K562 (cell line): Measurements from ENCODE around the gene TEKT2. TPM values are rescaled to one million over a fixed set of nuclear protein-coding genes. Genes with fewer than 3 reads are reported as not detected.

Source experiments
- ATF6 ChIP-seq: sonication (generic); formaldehyde crosslinking; IDR thresholded peaks from 2 replicates; pipeline ENCODE4 v1.4.0; 2020; ENCODE audit warnings: mild to moderate bottlenecking, missing genetic modification reagents
- CEBPB ChIP-seq: fragments of 450-650 bp; IDR thresholded peaks from 2 replicates; pipeline ENCODE4 v1.6.1; 2016; ENCODE audit warnings: missing genetic modification characterization, missing compliant biosample characterization
- CREB1 ChIP-seq, 2 experiments: sonication (generic) in 1 of 2; formaldehyde crosslinking in 1 of 2; IDR thresholded peaks; 2 replicates each; pipeline versions ENCODE4 v1.6.1 to v1.8.0; 2012 to 2022; ENCODE audit warnings: inconsistent platforms in 1 of 2, mild to moderate bottlenecking in 1 of 2, missing genetic modification reagents in 1 of 2, moderate library complexity in 1 of 2
- ETS2 ChIP-seq: IDR thresholded peaks from 2 replicates; pipeline ENCODE4 v1.6.1; 2016; ENCODE audit warnings: borderline replicate concordance, missing genetic modification characterization, mild to moderate bottlenecking, moderate library complexity, missing compliant biosample characterization; ENCODE audit not compliant: poor library complexity, severe bottlenecking
- HEY1 ChIP-seq: fragments of 250-450 bp; sonication (Bioruptor Pico); IDR thresholded peaks from 2 replicates; pipeline ENCODE4 v1.5.0; 2020; ENCODE audit warnings: mild to moderate bottlenecking, moderate library complexity, borderline replicate concordance
- HLTF ChIP-seq: fragments of 450-650 bp; IDR thresholded peaks from 2 replicates; pipeline ENCODE4 v1.6.1; 2016
- HOXB6 ChIP-seq: fragments of 250-450 bp; sonication (Bioruptor Pico); IDR thresholded peaks from 2 replicates; pipeline ENCODE4 v1.5.1; 2022; ENCODE audit warnings: mild to moderate bottlenecking, borderline replicate concordance
- IRF2 ChIP-seq: sonication (generic); formaldehyde crosslinking; IDR thresholded peaks from 2 replicates; pipeline ENCODE4 v1.8.1; 2022; ENCODE audit warnings: mild to moderate bottlenecking, missing genetic modification reagents
- MXI1 ChIP-seq: IDR thresholded peaks from 2 replicates; pipeline ENCODE4 v1.6.1; 2011; ENCODE audit warnings: low read depth, mild to moderate bottlenecking, improper control_type of control experiment, low read length
- NCOR1 ChIP-seq: fragments of 450-650 bp; IDR thresholded peaks from 2 replicates; pipeline ENCODE4 v1.6.1; 2016; ENCODE audit warnings: mild to moderate bottlenecking, moderate library complexity
- YY1 ChIP-seq, 3 experiments: IDR thresholded peaks; 2 replicates each; pipeline ENCODE4 v1.6.1; 2011; ENCODE audit warnings: low read length in 2 of 3, mild to moderate bottlenecking in 2 of 3, moderate library complexity in 2 of 3, borderline replicate concordance in 1 of 3, control low read depth in 1 of 3, low read depth in 1 of 3; ENCODE audit not compliant: insufficient read depth in 3 of 3, insufficient replicate concordance in 2 of 3, control insufficient read depth in 1 of 3, insufficient read length in 1 of 3; ENCODE audit errors: extremely low read depth in 1 of 3
- ZNF12 ChIP-seq: sonication (generic); formaldehyde crosslinking; IDR thresholded peaks from 2 replicates; pipeline ENCODE4 v1.4.0; 2020; ENCODE audit warnings: mild to moderate bottlenecking, missing genetic modification reagents
- ZNF121 ChIP-seq: sonication (generic); formaldehyde crosslinking; conservative IDR thresholded peaks from 2 replicates; pipeline ENCODE4 v1.8.0; 2022; ENCODE audit warnings: missing genetic modification reagents
- ZNF239 ChIP-seq: fragments of 250-450 bp; sonication (Bioruptor Pico); IDR thresholded peaks from 2 replicates; pipeline ENCODE4 v1.4.0; 2020; ENCODE audit warnings: mild to moderate bottlenecking
- ZNF253 ChIP-seq: fragments of 250-450 bp; sonication (Bioruptor Pico); conservative IDR thresholded peaks from 2 replicates; pipeline ENCODE4 v1.6.1; 2021; ENCODE audit warnings: mild to moderate bottlenecking
- polyA plus RNA-seq, 8 experiments: library from polyadenylated mRNA; depleted of rRNA in 4 of 8; stranded (reverse) in 5 of 8; unstranded in 3 of 8; fragments of >200 nt; fragmentation: Nextera tagmentation in 2 of 8; fragmentation: Illumina TruSeq in 1 of 8; extraction: Ambion mirVana in 2 of 8; extraction: Trizol in 1 of 8; gene quantifications; 2 replicates each; pipeline versions ENCODE4 v1.2.1 to v1.2.3, GENCODE V29; 2011 to 2014; ENCODE audit warnings: inconsistent platforms in 1 of 8, missing spikeins in 1 of 8
- total RNA-seq, 7 experiments: library from RNA; depleted of rRNA in 6 of 7; stranded (reverse); fragments of >200 nt in 6 of 7; fragmentation: Illumina TruSeq in 2 of 7; extraction: Trizol in 2 of 7; gene quantifications; 2 replicates each; pipeline versions ENCODE4 v1.2.1 to v1.2.3, GENCODE V29; 2011 to 2021; ENCODE audit warnings: low replicate concordance in 1 of 7
- TF ChIP-seq, protein P1 (sequence below): fragments of 450-650 bp; IDR thresholded peaks from 2 replicates; pipeline ENCODE4 v1.6.1; 2016; ENCODE audit warnings: low read depth
- TF ChIP-seq, protein P2 (sequence below): fragments of 250-450 bp; sonication (Bioruptor Pico); IDR thresholded peaks from 2 replicates; pipeline ENCODE4 v1.4.0; 2020; ENCODE audit warnings: mild to moderate bottlenecking, moderate library complexity

The TEKT2 gene
- total and polyA plus RNA-seq, 9 of the 15 experiments (the other 6 are each of a cell fraction or from before 2014, with no cell fraction given), result 0.06 to 0.94 (median 0.30) TPM; not detected in 1

DNA sequence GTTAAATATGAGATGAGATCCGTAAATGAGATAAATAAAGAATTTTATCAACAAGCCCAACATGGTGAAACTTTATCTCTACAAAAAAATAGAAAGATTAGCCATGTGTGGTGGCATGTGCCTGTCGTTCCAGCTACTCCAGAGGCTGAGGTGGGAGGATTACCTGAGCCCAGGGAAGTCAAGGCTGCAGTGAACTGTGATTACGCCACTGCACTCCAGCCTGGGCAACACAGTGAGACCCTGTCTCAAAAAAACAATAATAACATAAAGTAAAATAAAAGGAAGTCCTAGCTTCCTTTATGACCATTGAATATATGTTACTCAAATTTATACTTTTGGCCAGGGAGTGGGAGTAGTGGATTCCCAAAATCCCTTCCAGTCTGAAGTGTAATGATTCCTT is 48.7 kb upstream of the TEKT2 start (continued):
- TF ChIP-seq, protein P1, sequence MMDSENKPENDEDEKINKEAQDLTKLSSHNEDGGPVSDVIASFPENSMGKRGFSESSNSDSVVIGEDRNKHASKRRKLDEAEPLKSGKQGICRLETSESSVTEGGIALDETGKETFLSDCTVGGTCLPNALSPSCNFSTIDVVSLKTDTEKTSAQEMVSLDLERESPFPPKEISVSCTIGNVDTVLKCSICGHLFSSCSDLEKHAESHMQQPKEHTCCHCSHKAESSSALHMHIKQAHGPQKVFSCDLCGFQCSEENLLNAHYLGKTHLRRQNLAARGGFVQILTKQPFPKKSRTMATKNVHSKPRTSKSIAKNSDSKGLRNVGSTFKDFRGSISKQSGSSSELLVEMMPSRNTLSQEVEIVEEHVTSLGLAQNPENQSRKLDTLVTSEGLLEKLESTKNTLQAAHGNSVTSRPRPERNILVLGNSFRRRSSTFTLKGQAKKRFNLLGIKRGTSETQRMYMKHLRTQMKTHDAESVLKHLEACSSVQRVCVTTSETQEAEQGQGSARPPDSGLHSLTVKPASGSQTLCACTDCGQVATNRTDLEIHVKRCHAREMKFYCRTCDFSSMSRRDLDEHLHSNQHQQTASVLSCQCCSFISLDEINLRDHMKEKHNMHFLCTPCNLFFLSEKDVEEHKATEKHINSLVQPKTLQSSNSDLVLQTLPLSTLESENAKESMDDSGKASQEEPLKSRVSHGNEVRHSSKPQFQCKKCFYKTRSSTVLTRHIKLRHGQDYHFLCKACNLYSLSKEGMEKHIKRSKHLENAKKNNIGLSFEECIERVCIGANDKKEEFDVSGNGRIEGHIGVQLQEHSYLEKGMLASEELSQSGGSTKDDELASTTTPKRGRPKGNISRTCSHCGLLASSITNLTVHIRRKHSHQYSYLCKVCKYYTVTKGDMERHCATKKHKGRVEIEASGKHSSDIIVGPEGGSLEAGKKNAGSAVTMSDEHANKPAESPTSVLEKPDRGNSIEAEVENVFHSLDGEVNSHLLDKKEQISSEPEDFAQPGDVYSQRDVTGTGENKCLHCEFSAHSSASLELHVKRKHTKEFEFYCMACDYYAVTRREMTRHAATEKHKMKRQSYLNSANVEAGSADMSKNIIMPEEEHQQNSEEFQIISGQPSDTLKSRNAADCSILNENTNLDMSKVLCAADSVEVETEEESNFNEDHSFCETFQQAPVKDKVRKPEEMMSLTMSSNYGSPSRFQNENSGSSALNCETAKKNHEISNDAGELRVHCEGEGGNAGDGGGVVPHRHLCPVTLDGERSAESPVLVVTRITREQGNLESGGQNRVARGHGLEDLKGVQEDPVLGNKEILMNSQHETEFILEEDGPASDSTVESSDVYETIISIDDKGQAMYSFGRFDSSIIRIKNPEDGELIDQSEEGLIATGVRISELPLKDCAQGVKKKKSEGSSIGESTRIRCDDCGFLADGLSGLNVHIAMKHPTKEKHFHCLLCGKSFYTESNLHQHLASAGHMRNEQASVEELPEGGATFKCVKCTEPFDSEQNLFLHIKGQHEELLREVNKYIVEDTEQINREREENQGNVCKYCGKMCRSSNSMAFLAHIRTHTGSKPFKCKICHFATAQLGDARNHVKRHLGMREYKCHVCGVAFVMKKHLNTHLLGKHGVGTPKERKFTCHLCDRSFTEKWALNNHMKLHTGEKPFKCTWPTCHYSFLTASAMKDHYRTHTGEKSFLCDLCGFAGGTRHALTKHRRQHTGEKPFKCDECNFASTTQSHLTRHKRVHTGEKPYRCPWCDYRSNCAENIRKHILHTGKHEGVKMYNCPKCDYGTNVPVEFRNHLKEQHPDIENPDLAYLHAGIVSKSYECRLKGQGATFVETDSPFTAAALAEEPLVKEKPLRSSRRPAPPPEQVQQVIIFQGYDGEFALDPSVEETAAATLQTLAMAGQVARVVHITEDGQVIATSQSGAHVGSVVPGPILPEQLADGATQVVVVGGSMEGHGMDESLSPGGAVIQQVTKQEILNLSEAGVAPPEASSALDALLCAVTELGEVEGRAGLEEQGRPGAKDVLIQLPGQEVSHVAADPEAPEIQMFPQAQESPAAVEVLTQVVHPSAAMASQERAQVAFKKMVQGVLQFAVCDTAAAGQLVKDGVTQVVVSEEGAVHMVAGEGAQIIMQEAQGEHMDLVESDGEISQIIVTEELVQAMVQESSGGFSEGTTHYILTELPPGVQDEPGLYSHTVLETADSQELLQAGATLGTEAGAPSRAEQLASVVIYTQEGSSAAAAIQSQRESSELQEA, result no peak
- TF ChIP-seq YY1 (IDR thresholded peaks at IDR 0.05; ENCODE audit: borderline replicate concordance in 1 of 3, control insufficient read depth in 1 of 3, extremely low read depth in 1 of 3, insufficient read depth in 3 of 3, insufficient read length in 1 of 3, insufficient replicate concordance in 2 of 3, low read depth in 1 of 3, low read length in 2 of 3) (no peak), ZNF121 (CRISPR knock-in tag) (peak; percentile 94), ZNF239 (CRISPR knock-in tag) (no peak), IRF2 (CRISPR knock-in tag) (no peak), HLTF (no peak), ATF6 (no peak), ETS2 (no peak), NCOR1 (no peak), ZNF12 (CRISPR knock-in tag) (no peak), HOXB6 (CRISPR knock-in tag) (no peak), ZNF253 (no peak), HEY1 (no peak), MXI1 (no peak), CEBPB (tag) (0 out of 2 replicates have a peak, but pooled peaks have one; percentile 36), CREB1 (IDR thresholded peaks at IDR 0.05) (no peak), CREB1 (CRISPR knock-in tag; IDR thresholded peaks at IDR 0.05) (no peak)
- TF ChIP-seq, protein P2, sequence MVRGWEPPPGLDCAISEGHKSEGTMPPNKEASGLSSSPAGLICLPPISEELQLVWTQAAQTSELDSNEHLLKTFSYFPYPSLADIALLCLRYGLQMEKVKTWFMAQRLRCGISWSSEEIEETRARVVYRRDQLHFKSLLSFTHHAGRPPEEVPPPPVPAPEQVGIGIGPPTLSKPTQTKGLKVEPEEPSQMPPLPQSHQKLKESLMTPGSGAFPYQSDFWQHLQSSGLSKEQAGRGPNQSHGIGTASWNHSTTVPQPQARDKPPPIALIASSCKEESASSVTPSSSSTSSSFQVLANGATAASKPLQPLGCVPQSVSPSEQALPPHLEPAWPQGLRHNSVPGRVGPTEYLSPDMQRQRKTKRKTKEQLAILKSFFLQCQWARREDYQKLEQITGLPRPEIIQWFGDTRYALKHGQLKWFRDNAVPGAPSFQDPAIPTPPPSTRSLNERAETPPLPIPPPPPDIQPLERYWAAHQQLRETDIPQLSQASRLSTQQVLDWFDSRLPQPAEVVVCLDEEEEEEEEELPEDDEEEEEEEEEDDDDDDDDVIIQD (CRISPR knock-in tag), result no peak
